Measurements from ENCODE around the gene GFM2.

- TF ChIP-seq, protein P1, sequence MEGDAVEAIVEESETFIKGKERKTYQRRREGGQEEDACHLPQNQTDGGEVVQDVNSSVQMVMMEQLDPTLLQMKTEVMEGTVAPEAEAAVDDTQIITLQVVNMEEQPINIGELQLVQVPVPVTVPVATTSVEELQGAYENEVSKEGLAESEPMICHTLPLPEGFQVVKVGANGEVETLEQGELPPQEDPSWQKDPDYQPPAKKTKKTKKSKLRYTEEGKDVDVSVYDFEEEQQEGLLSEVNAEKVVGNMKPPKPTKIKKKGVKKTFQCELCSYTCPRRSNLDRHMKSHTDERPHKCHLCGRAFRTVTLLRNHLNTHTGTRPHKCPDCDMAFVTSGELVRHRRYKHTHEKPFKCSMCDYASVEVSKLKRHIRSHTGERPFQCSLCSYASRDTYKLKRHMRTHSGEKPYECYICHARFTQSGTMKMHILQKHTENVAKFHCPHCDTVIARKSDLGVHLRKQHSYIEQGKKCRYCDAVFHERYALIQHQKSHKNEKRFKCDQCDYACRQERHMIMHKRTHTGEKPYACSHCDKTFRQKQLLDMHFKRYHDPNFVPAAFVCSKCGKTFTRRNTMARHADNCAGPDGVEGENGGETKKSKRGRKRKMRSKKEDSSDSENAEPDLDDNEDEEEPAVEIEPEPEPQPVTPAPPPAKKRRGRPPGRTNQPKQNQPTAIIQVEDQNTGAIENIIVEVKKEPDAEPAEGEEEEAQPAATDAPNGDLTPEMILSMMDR (IDR thresholded peaks at IDR 0.05; ENCODE audit: insufficient read depth, low read length) = no peak
- TF ChIP-seq, protein P2, sequence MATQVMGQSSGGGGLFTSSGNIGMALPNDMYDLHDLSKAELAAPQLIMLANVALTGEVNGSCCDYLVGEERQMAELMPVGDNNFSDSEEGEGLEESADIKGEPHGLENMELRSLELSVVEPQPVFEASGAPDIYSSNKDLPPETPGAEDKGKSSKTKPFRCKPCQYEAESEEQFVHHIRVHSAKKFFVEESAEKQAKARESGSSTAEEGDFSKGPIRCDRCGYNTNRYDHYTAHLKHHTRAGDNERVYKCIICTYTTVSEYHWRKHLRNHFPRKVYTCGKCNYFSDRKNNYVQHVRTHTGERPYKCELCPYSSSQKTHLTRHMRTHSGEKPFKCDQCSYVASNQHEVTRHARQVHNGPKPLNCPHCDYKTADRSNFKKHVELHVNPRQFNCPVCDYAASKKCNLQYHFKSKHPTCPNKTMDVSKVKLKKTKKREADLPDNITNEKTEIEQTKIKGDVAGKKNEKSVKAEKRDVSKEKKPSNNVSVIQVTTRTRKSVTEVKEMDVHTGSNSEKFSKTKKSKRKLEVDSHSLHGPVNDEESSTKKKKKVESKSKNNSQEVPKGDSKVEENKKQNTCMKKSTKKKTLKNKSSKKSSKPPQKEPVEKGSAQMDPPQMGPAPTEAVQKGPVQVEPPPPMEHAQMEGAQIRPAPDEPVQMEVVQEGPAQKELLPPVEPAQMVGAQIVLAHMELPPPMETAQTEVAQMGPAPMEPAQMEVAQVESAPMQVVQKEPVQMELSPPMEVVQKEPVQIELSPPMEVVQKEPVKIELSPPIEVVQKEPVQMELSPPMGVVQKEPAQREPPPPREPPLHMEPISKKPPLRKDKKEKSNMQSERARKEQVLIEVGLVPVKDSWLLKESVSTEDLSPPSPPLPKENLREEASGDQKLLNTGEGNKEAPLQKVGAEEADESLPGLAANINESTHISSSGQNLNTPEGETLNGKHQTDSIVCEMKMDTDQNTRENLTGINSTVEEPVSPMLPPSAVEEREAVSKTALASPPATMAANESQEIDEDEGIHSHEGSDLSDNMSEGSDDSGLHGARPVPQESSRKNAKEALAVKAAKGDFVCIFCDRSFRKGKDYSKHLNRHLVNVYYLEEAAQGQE (IDR thresholded peaks at IDR 0.05; ENCODE audit: insufficient replicate concordance, low read depth) = no peak
- TF ChIP-seq POLR2AphosphoS5 (IDR thresholded peaks at IDR 0.05; ENCODE audit: low read depth) (no peak), GABPA (IDR thresholded peaks at IDR 0.05; ENCODE audit: low read depth) (no peak)
These were observed 87.0 kb downstream of the GFM2 start for GRCh38 chr5:74679966-74680365.
